NB4 (cell line): ENCODE results near the gene ASMTL.

Experiments used
- POLR2A ChIP-seq: IDR thresholded peaks from 2 replicates; pipeline ENCODE4 v1.6.1; 2011; ENCODE audit warnings: mild to moderate bottlenecking; ENCODE audit not compliant: insufficient read length; ENCODE audit errors: extremely low read depth
- TF ChIP-seq, protein P1 (sequence below): IDR thresholded peaks from one replicate; pipeline ENCODE4 v1.5.1; 2012; ENCODE audit warnings: low read depth, low read length

DNA sequence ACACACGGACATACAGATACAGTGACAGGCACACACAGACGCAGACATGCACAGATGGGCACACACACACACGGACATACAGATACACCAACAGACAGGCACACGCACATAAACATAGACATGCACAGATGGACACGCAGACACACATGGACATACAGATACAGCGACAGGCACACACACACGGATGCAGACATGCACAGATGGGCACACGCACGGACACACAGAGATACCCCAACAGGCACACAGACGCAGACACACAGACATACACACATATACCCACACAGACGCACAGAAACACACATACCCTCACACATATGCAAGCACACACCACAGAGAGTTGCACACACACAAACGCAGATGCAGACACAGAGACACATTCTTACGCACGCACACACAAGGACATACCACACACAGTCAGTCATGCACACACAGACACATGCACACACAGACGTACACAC lies 36.4 kb downstream of the ASMTL start:
- TF ChIP-seq, protein P1, sequence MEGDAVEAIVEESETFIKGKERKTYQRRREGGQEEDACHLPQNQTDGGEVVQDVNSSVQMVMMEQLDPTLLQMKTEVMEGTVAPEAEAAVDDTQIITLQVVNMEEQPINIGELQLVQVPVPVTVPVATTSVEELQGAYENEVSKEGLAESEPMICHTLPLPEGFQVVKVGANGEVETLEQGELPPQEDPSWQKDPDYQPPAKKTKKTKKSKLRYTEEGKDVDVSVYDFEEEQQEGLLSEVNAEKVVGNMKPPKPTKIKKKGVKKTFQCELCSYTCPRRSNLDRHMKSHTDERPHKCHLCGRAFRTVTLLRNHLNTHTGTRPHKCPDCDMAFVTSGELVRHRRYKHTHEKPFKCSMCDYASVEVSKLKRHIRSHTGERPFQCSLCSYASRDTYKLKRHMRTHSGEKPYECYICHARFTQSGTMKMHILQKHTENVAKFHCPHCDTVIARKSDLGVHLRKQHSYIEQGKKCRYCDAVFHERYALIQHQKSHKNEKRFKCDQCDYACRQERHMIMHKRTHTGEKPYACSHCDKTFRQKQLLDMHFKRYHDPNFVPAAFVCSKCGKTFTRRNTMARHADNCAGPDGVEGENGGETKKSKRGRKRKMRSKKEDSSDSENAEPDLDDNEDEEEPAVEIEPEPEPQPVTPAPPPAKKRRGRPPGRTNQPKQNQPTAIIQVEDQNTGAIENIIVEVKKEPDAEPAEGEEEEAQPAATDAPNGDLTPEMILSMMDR, result no peak
- no peak for TF ChIP-seq POLR2A
